ENCODE results near the gene GNAQ. TPM values are rescaled to one million over a fixed set of nuclear protein-coding genes. Genes with fewer than 3 reads are reported as not detected.

GNAQ gene
- total and polyA plus RNA-seq, 8 donors, result 55.5 to 95.5 (median 62.8) TPM

DNA sequence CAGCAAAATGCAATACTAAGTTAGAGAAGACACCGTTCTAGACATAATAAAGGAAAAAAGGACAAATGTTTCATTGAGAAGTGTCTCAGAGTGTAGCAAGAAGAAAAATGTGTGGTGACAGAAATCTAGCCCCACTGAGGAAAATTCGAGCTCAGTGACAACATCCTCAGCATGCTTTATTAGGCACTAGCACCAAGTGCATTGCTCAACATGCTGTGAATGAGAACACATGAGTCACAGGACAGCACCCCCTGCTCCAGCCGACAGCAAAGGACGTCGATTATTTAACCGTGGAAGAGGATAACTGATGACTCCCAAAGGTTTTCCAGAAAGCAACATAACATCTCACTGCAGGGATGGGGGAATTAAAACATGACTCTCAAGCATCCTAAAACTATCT is 182.7 kb downstream of the GNAQ start:
- peak; percentile 85 for ATAC-seq
- no peaks in the 10 kb centered on the region for H3K36me3 ChIP-seq
- no peaks in the 10 kb centered on the region for H3K9me3 ChIP-seq
- TF ChIP-seq, protein P1, sequence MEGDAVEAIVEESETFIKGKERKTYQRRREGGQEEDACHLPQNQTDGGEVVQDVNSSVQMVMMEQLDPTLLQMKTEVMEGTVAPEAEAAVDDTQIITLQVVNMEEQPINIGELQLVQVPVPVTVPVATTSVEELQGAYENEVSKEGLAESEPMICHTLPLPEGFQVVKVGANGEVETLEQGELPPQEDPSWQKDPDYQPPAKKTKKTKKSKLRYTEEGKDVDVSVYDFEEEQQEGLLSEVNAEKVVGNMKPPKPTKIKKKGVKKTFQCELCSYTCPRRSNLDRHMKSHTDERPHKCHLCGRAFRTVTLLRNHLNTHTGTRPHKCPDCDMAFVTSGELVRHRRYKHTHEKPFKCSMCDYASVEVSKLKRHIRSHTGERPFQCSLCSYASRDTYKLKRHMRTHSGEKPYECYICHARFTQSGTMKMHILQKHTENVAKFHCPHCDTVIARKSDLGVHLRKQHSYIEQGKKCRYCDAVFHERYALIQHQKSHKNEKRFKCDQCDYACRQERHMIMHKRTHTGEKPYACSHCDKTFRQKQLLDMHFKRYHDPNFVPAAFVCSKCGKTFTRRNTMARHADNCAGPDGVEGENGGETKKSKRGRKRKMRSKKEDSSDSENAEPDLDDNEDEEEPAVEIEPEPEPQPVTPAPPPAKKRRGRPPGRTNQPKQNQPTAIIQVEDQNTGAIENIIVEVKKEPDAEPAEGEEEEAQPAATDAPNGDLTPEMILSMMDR (IDR thresholded peaks at IDR 0.05), result no peak
- intact Hi-C loops (cut with DNase I), result no loop called here
- DNase-seq, result peak in 1 of 4 donors; percentile 67
- H3K4me1 ChIP-seq, result peaks cover 16 to 97% of the 10 kb centered on the region in 2 donors
- H3K27me3 ChIP-seq, result no peaks in the 10 kb centered on the region
- peak overlapping the region; percentile 45 to 57 for H3K27ac ChIP-seq
- H3K4me3 ChIP-seq, result no peak overlapping the region

DNA sequence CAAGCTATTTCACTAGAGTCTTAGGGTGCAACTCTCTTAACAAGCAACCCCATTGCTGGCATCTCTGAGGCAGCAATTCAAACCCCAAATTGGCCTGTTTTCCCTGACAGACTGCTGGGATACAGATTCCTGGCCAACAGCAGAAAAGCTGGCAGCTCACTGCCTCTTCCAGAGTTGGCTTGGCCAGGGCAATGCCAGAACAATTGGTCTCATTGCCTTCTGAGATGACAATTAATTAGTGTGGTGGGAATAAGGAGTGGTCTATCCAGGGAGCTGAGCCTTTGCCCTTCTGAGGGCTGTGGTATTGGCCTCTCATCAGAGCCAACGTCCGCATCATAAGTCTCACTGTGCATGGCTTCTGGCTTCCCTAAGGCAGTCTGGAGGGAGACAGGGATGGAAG is 183.2 kb downstream of the GNAQ start:
- no peaks in the 10 kb centered on the region for H3K36me3 ChIP-seq
- no peak overlapping the region for H3K4me3 ChIP-seq
- H3K27ac ChIP-seq, result peak overlapping the region; percentile 45 to 57
- TF ChIP-seq, protein P1 (IDR thresholded peaks at IDR 0.05), result no peak
- intact Hi-C loops (cut with DNase I), result no loop called here
- DNase-seq (no peak), ATAC-seq (peak; percentile 2)
- H3K9me3 ChIP-seq, result no peaks in the 10 kb centered on the region
- H3K27me3 ChIP-seq, result no peaks in the 10 kb centered on the region
- H3K4me1 ChIP-seq, result peaks cover 16 to 97% of the 10 kb centered on the region in 2 donors

GRCh38 chr9:77847626-77848025 is 184.0 kb downstream of the GNAQ start:
- no peaks in the 10 kb centered on the region for H3K27me3 ChIP-seq
- TF ChIP-seq, protein P1 (IDR thresholded peaks at IDR 0.05), result no peak
- peak overlapping the region; percentile 45 to 57 for H3K27ac ChIP-seq
- ATAC-seq (no peak), DNase-seq (no peak)
- no peaks in the 10 kb centered on the region for H3K36me3 ChIP-seq
- no peaks in the 10 kb centered on the region for H3K9me3 ChIP-seq
- H3K4me3 ChIP-seq, result no peak overlapping the region
- H3K4me1 ChIP-seq, result peaks cover 16 to 97% of the 10 kb centered on the region in 2 donors
- intact Hi-C loops (cut with DNase I), result no loop called here

DNA sequence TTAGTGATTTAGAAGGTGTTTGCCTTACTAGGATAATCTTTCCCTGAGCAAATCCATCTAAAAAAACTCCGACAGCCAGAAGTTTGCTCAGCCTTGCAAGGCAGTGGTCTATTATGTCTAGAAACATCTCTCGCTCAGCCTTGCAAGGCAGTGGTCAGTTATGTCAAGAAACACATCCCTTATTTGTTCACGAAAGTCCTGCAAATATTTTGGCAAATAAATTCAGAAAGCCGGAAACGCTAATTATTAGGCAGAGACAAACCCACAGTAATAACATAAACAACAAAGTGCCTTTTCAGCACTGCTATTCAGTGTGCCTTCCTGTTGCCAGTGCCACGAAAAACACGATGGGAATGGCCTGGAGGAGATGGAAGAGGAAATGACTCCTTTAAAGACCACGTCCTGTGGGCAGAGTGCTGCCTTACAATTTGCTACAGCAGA is 184.5 kb downstream of the GNAQ start:
- peak overlapping the region; percentile 45 to 47 for H3K27ac ChIP-seq
- no peak overlapping the region for H3K4me3 ChIP-seq
- no peaks in the 10 kb centered on the region for H3K27me3 ChIP-seq
- no peak for DNase-seq
- intact Hi-C loops (cut with DNase I), result no loop called here
- H3K4me1 ChIP-seq, result peaks cover 16 to 97% of the 10 kb centered on the region in 2 donors
- no peak for ATAC-seq
- TF ChIP-seq, protein P1 (IDR thresholded peaks at IDR 0.05), result no peak
- no peaks in the 10 kb centered on the region for H3K9me3 ChIP-seq
- no peaks in the 10 kb centered on the region for H3K36me3 ChIP-seq

DNA sequence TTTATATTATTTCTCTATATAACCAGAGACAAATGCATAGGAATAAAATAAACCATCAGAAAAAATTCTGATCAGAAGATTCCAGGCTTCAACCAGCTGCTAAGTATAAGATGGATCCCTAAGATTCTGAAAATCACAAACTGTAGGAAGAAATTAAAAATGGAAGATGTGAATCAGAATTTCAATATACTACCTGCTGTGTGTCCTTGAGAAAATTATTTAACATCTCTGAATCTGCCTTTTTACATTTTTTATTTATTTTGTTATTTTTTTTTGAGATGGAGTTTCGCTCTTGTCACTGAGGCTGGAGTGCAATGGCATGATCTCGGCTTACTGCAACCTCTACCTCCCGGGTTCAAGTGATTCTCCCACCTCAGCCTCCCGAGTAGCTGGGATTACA is 187.2 kb downstream of the GNAQ start:
- Histone ChIP-seq H3K4me3 (no peak overlapping the region), H3K27ac (no peak overlapping the region), H3K36me3 (no peaks in the 10 kb centered on the region), H3K9me3 (no peaks in the 10 kb centered on the region), H3K27me3 (no peaks in the 10 kb centered on the region), H3K4me1 (peaks cover 16 to 93% of the 10 kb centered on the region in 2 donors)
- intact Hi-C loops (cut with DNase I), result no loop called here
- ATAC-seq, result no peak
- TF ChIP-seq, protein P1 (IDR thresholded peaks at IDR 0.05), result no peak
- no peak for DNase-seq
